Stomach (tissue), 9 donors: ENCODE data around the gene SLC46A2. TPM values are rescaled to one million over a fixed set of nuclear protein-coding genes. Genes with fewer than 3 reads are reported as not detected.
A peak's percentile ranks its signal among the peaks of the same experiment; 100 is the strongest.

Source experiments
- DNase-seq, 2 donors: peaks; one replicate each; pipeline versions ENCODE4 v3.0.0 to v3.0.0-alpha.2; 2013 to 2019
- H3K27ac ChIP-seq, 5 donors: fragments of 200-600 bp in 4 of 5; sonication (generic) in 4 of 5; one replicate each; pipeline ENCODE4 v1.5.1; 2013 to 2019; ENCODE audit warnings: mild to moderate bottlenecking in 1 of 5, moderate library complexity in 1 of 5
- H3K27me3 ChIP-seq, 3 donors: fragments of 200-600 bp; sonication (generic); one replicate each; pipeline ENCODE4 v1.5.1; 2017 to 2019; ENCODE audit warnings: mixed run types in 1 of 3
- H3K36me3 ChIP-seq, 4 donors: fragments of 200-600 bp; sonication (generic); 1 replicate in 3 of 4; 2 replicates in 1 of 4; pipeline ENCODE4 v1.5.1; 2016 to 2019
- H3K4me1 ChIP-seq, 4 donors: fragments of 200-600 bp; sonication (generic); one replicate each; pipeline ENCODE4 v1.5.1; 2016 to 2019
- H3K4me3 ChIP-seq, 4 donors: fragments of 200-600 bp; sonication (generic) in 3 of 4; one replicate each; pipeline ENCODE4 v1.5.1; 2016 to 2019; ENCODE audit warnings: mild to moderate bottlenecking in 1 of 4
- H3K9me3 ChIP-seq, 4 donors: fragments of 200-600 bp; sonication (generic); one replicate each; pipeline ENCODE4 v1.5.1; 2016 to 2019
- CTCF ChIP-seq, 7 experiments: fragments of 450-650 bp in 4 of 7; fragments of 200-600 bp in 3 of 7; sonication (generic) in 3 of 7; IDR thresholded peaks; one replicate each; pipeline ENCODE4 v1.5.1; 2016 to 2019; ENCODE audit warnings: antibody characterized with exemption in 7 of 7, control low read depth in 2 of 7, mild to moderate bottlenecking in 1 of 7
- EP300 ChIP-seq: sonication (generic); formaldehyde crosslinking; IDR thresholded peaks from one replicate; pipeline ENCODE4 v1.6.1; 2017; ENCODE audit warnings: antibody characterized with exemption
- POLR2A ChIP-seq, 4 donors: fragments of 450-650 bp; IDR thresholded peaks; one replicate each; pipeline ENCODE4 v1.6.1; 2016; ENCODE audit warnings: antibody characterized with exemption in 4 of 4, control low read depth in 2 of 4, mild to moderate bottlenecking in 1 of 4, moderate library complexity in 1 of 4
- POLR2AphosphoS5 ChIP-seq, 3 donors: sonication (generic); formaldehyde crosslinking; IDR thresholded peaks; one replicate each; pipeline ENCODE4 v1.6.1; 2016; ENCODE audit warnings: antibody characterized with exemption in 3 of 3
- WGBS, 5 donors: extraction: QIAGEN DNeasy Blood & Tissue Kit in 3 of 5; methylation state at CpG; one replicate each; pipeline versions ENCODE4 v1.1.5 to v1.1.7; 2013 to 2018; 5-methylcytosine and 5-hydroxymethylcytosine counted together
- intact Hi-C: fragments of 100-400 bp; cut with DNase I; formaldehyde crosslinking; loops from one replicate; pipeline ENCODE4 v1.15.1; 2023; ENCODE audit warnings: low total_unique reads
- polyA plus RNA-seq, 3 donors: library from polyadenylated mRNA; stranded (reverse); fragments of 200-250 nt; gene quantifications; one replicate each; pipeline ENCODE4 v1.2.3, GENCODE V29; 2013
- total RNA-seq, 5 donors: library from RNA; depleted of rRNA; stranded (reverse); fragments of >200 nt; gene quantifications; one replicate each; pipeline versions ENCODE4 v1.1.0 to v1.2.3, GENCODE V29; 2014 to 2016
- donor health status: healthy with polysubstance abuse.
- donor health status: Bipolar disorder and iron deficiency.
- donor health status: healthy.

SLC46A2 gene
- total and polyA plus RNA-seq, 8 donors = 0.20 TPM; not detected in 7

DNA sequence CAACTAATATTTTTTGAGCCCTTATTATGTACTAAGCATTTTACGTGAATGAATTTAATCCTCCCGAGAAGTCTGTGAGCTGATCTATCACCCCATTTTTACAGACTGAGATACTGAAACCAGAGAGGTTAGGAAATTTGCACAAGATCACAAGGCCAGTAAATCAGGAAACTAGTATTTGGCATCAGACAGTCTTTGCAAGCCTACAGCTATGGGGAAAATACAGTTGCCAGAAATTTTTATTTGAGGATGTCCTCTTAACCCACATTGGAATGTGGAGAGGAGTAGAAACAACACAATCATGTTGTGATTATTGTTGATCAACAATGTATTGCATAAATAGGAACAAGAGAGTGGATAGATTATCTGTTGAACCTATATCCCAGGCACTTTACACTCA, 2.3 kb upstream of the SLC46A2 start:
- DNase-seq = no peak
- no peak overlapping the region for H3K27ac ChIP-seq
- peaks cover 0 to 42% (median 16%) of the 10 kb centered on the region in 3 donors for H3K27me3 ChIP-seq
- intact Hi-C loops = no loop called here
- H3K36me3 ChIP-seq = no peaks in the 10 kb centered on the region
- no peak for TF ChIP-seq CTCF (IDR thresholded peaks at IDR 0.05)
- TF ChIP-seq POLR2AphosphoS5 (IDR thresholded peaks at IDR 0.05) = no peak
- TF ChIP-seq POLR2A (IDR thresholded peaks at IDR 0.05) = no peak
- no peak for TF ChIP-seq EP300
- 86 to 95% (median 93%) methylated on average over 2 of the region's 2 CpGs for WGBS, 5 donors
- H3K4me3 ChIP-seq = no peak overlapping the region
- peaks cover 10 to 14% (median 13%) of the 10 kb centered on the region in 4 donors for H3K4me1 ChIP-seq
- H3K9me3 ChIP-seq = no peaks in the 10 kb centered on the region

DNA sequence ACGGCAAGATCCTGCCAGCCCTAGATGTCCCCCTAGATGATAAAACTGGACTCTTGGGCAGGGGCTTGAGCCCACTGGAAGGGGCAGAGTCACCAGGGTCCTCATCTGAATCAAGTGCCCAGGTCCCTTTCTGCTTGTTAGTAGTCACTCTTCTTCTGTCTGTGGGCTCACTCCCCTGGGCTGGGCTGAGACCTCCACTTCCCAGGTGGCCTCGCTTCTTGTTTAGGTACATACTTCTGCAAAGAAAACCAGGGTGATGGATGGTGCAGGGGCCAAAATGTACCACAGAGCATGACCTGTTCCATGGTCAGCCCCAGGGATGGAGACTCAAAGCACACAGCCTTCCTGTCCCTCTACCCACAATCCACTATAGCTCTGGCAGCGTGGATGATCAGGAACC, 845 bp upstream of the SLC46A2 start:
- Histone ChIP-seq H3K9me3 (no peaks in the 10 kb centered on the region), H3K4me1 (peaks cover 10 to 14% (median 13%) of the 10 kb centered on the region in 4 donors), H3K27me3 (peaks cover 0 to 37% (median 16%) of the 10 kb centered on the region in 3 donors), H3K27ac (no peak overlapping the region), H3K36me3 (no peaks in the 10 kb centered on the region), H3K4me3 (no peak overlapping the region)
- intact Hi-C loops = no loop called here
- WGBS, 5 donors = 79 to 97% (median 94%) methylated on average over 3 of the region's 3 CpGs
- TF ChIP-seq CTCF (IDR thresholded peaks at IDR 0.05) (no peak), EP300 (no peak), POLR2AphosphoS5 (IDR thresholded peaks at IDR 0.05) (no peak), POLR2A (IDR thresholded peaks at IDR 0.05) (no peak)
- DNase-seq = no peak

DNA sequence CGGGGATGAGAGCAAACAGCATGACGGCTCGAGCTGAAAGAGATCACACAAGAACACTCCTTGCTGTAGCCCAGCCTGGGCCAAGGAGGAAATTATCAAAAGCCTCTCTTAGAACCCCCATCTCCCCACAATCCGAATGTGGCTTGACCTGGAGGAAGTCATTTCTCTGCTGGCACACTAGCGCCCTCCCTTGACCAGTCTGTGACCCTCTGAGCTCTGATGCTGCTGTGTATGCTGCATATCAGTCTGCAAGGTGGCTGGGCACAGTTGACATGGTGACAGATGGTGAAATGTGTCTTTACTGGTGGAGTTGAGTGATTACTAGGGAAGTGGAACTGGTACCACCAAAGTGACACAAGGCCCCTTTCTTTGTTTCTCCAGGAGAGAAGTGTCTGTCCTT, 3.3 kb downstream of the SLC46A2 start:
- intact Hi-C loops = no loop called here
- H3K27ac ChIP-seq = no peak overlapping the region
- peaks cover 0 to 36% (median 16%) of the 10 kb centered on the region in 3 donors for H3K27me3 ChIP-seq
- peak in 1 of 2 donors; percentile 19 for DNase-seq
- no peaks in the 10 kb centered on the region for H3K36me3 ChIP-seq
- no peak overlapping the region for H3K4me3 ChIP-seq
- no peaks in the 10 kb centered on the region for H3K9me3 ChIP-seq
- H3K4me1 ChIP-seq = peaks cover 10 to 14% (median 13%) of the 10 kb centered on the region in 4 donors
- TF ChIP-seq EP300 (no peak), POLR2A (IDR thresholded peaks at IDR 0.05) (no peak), POLR2AphosphoS5 (IDR thresholded peaks at IDR 0.05) (no peak), CTCF (IDR thresholded peaks at IDR 0.05) (no peak)
- 50 to 64% (median 62%) methylated on average over 5 of the region's 5 CpGs for WGBS, 5 donors

DNA sequence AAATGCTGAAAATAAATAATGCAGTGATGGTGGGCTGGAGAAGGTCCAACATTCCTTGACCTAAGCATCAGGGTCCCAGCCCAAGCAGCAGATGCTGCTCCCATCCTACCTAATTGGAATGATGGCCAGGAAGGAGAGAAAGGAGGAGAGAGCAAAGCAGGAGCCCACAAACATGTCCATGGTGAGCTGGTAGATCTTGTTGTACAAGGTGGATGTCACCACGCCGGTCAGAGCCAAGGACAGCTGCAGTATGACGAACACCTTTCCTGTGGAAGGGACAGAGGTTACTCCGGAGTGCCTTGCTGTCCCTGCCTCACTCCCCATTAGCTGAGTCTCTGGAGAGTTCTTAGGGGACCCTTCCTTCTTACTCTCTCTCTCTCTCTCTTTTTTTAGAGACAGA, 4.3 kb downstream of the SLC46A2 start:
- peaks cover 0 to 7% (median under 1%) of the 10 kb centered on the region in 4 donors for H3K36me3 ChIP-seq
- no peaks in the 10 kb centered on the region for H3K9me3 ChIP-seq
- intact Hi-C loops = no loop called here
- no peak for DNase-seq
- TF ChIP-seq EP300 = no peak
- TF ChIP-seq POLR2AphosphoS5 (IDR thresholded peaks at IDR 0.05) = no peak
- no peak for TF ChIP-seq POLR2A (IDR thresholded peaks at IDR 0.05)
- no peak for TF ChIP-seq CTCF (IDR thresholded peaks at IDR 0.05)
- no peak overlapping the region for H3K4me3 ChIP-seq
- no peak overlapping the region for H3K27ac ChIP-seq
- peaks cover 10 to 14% (median 13%) of the 10 kb centered on the region in 4 donors for H3K4me1 ChIP-seq
- peaks cover 0 to 26% (median 16%) of the 10 kb centered on the region in 3 donors for H3K27me3 ChIP-seq
- WGBS, 5 donors = 91 to 97% (median 95%) methylated on average over 4 of the region's 4 CpGs
